NCI-H524 treated with DMSO at 0.1 percent for 48 hours (cell line): ENCODE results near the gene EDA.
A peak's percentile ranks its signal among the peaks of the same experiment; 100 is the strongest.

ENCODE experiments used
- DNase-seq: peaks from one replicate; lab custom pipeline; 2025; lab: John Stamatoyannopoulos, UW

EDA gene

DNA sequence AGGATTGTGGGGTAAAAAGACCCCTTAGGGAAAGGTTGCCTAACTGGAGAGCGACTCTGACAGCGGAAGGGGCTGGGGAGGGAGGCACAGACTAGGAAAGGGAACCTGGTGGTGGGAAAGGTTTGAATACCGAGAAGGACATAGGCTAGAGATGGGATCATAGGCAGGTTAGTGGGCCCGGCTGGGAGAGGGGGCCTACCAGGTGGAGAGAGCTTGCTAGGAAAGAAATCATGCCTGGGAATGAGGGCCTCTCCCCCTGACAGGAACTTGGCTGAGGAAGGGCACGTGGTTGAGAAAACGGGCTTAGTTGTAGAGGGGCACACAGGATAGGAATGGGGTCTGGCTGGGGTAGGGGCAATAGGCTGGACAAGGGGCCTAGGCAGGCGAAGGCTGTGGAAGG, 450.7 kb downstream of the EDA start:
- no peak for DNase-seq

DNA sequence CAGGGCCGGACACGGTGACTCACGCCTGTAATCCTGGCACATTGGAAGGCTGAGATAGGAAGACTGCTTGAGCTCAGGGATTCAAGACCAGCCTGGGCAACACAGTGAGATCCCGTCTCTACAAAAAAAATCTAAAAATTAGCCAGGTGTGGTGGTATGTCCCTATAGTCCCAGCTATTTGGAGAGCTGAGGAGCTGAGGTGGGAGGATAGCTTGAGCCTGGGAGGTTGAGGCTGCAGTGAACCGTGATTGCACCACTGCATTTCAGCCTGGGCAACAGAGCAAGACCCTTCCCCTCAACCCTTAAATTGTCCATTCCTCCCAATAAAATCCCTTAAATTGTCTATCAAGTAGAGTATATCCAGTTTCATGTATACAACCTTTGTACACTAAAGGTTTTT, 463.4 kb downstream of the EDA start:
- no peak for DNase-seq

DNA sequence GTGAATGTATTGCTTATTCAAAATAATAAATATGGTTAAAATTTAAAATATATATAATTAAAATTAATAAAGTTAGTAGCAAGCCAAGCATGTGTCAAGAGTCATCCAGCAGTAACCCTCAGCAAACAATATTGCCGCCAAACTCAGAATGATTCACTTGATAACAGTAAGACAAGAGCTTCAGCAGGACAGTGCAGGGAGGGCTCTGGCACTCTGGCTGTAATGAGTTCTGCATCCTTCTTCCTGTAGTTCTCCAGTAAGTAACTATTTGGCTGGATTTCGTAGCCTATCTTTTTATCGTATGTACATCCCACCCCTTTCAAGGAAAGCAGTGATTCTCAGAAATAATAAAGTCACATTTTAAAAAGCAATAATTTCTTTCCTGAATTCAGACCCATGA, 464.0 kb downstream of the EDA start:
- DNase-seq, result no peak

DNA sequence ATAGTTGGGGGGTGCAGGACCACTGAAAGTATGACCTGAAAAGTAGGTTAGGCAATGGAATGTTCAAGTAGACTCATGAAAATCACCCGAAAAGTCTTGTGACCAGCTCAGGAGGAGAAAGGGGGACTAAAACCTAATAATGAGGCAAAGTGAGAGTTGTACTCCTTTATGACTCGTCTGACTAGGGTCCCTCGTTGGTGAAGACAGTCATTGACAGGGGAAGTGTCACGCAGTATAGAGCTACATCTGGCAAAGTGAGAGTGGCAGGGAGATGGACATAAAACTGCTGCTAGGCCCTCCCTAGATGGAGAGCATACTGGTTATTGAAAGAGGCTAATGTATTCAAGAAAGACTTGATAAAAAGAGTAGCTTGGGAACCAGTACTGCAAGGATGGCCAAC, 466.8 kb downstream of the EDA start:
- DNase-seq, result no peak

DNA sequence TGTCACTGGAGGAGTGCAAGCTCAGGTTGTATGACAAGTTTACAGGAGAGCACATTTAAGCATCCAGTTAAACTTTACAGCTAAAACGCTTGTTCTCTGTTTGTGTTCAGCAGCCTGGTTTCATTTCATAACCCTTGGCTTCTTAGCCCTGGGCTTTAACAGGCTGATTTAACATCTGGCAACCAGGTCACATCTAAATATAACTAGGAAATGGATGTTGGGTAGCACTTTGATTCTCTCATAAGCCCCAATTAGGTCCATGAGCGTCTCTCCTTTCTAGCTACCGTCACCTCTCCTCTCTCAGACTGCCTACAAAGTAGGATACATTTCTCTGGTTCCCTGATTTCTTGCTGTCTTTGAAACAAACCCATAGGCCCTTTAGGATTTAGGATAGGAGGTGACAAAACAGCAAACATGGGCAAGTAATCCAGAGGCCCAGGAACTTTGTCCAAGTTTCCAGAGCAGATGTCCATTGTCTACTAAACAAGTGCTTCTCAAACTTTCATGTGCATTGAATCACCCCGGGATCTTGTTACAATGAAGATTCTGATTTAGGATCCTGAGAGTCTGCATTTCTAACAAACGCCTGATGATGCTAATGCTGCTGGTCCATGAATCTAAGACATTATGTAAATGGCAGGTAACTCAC, 468.8 kb downstream of the EDA start:
- DNase-seq, result no peak

DNA sequence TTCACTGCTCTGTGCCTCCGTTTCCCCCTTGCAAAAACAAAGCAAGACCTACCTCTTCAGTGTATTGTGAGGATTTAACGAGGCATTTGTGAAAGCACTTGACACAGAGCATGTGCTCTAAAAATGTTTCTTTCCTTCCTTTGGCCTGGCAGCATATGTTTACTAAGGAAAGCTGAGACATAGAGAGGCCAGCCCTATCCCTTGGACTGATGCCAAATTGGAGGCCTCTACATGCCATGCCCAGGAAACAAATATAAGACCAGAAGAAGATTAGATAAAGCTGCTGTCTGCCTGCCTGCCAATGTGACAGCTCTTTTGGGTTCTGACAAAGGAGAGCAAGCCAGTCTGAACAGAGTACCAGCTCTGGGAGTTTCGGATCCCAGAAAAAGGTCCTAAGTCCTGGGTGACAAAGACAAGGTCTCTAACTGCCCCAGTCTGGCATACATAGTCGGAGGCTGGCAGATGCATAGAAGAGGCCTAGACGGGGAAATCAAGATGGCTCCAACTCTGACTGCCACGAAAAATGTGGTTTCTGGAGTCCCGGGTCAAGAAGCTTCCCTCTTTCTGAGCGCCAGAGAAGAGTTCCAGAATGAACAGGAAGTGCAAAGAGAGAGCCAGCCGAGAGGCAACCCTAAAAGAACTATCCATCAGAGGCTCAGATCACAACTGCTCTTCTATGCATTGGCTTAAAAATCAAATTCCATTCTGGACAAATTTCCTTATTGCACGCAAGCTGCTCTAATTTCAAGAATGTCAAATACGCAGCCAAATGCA, 472.1 kb downstream of the EDA start:
- peak; percentile 9 for DNase-seq

DNA sequence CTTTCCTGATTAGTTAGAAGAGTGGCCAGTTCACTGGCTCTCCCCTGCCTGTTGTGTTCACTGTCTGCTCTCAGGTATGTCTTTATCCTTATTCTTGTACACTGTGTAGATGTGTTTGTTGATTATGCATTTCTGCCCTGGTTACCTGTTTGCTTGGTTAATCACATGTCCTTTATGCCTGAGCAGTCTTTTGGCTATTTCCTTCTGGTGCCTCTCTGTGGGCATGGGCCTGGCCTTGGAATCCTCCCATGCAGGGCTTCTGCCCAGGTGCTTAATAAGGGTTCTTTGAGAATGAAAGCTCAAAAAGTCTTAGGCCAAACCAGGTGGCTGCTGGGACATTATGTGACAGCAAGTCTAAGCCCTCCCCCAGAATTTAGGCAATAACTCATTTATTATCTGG, 472.8 kb downstream of the EDA start:
- no peak for DNase-seq
